K562 (cell line): ENCODE measurements around the gene DNAJC11. TPM values are rescaled to one million over a fixed set of nuclear protein-coding genes. Genes with fewer than 3 reads are reported as not detected.

Source experiments
- ATAC-seq: fragments of 200-7000 bp; cut with Tn5 transposase; 3 replicates; pipeline ENCODE4 v1.9.1; 2020; ENCODE audit warnings: moderate library complexity
- BruUV-seq: library from RNA; stranded (reverse); fragments of 400-500 nt; replicated peaks from 2 replicates; lab custom pipeline; 2021; lab: Mats Ljungman, UMichigan
- CTCF ChIA-PET: fragments of 300-600 bp; formaldehyde crosslinking; extraction: SDS; loops from one replicate; lab custom pipeline; 2021; ENCODE audit warnings: low intra/inter-chr PET ratio; lab: Yijun Ruan, JAX
- POLR2A ChIA-PET: fragments of 300-600, 350-650 bp; sonication (Branson Sonifier 250); formaldehyde crosslinking; extraction: SDS; loops from one replicate; lab custom pipeline; 2021; ENCODE audit warnings: antibody characterized with exemption, inconsistent platforms; lab: Yijun Ruan, JAX
- DNase-seq, 4 experiments: peaks; one replicate each; pipeline versions ENCODE4 v3.0.0 to v3.0.0-alpha.2; 2011 to 2018; ENCODE audit warnings: low spot score in 3 of 4, mixed read lengths in 3 of 4; ENCODE audit errors: extremely low read depth in 1 of 4
- FAIRE-seq: peaks from 2 replicates; lab custom pipeline; 2011; peaks lifted over from hg19 to GRCh38; lab: Jason Lieb, UNC
- H2AFZ ChIP-seq: 2 replicates; pipeline ENCODE4 v1.6.0; 2011; ENCODE audit warnings: low read depth, low read length, control low read depth, inconsistent platforms
- H3K27ac ChIP-seq: fragments of 200-600 bp; 3 replicates; pipeline ENCODE4 v1.8.0; 2011; ENCODE audit warnings: low read depth, mild to moderate bottlenecking, control low read depth, inconsistent platforms, low read length, moderate library complexity, mixed read lengths; ENCODE audit errors: extremely low read depth
- H3K27me3 ChIP-seq, 2 experiments: fragments of 300-600 bp in 1 of 2; 2 replicates in 1 of 2; 3 replicates in 1 of 2; pipeline versions ENCODE4 v1.6.0 to v1.8.0; 2011; ENCODE audit warnings: inconsistent platforms in 2 of 2, low read length in 2 of 2, mild to moderate bottlenecking in 1 of 2, mixed read lengths in 1 of 2, moderate library complexity in 1 of 2; ENCODE audit not compliant: control insufficient read depth in 2 of 2, insufficient read depth in 2 of 2
- H3K36me3 ChIP-seq: fragments of 300-600 bp; 3 replicates; pipeline ENCODE4 v1.8.0; 2011; ENCODE audit warnings: mild to moderate bottlenecking, low read length, inconsistent platforms; ENCODE audit not compliant: control insufficient read depth, insufficient read depth
- H3K4me1 ChIP-seq, 2 experiments: fragments of 200-600 bp in 1 of 2; replicated peaks in 1 of 2; 2 replicates in 1 of 2; 3 replicates in 1 of 2; pipeline versions ENCODE4 v1.5.1 to v1.8.0; 2011; ENCODE audit warnings: inconsistent platforms in 2 of 2, low read length in 2 of 2, mild to moderate bottlenecking in 1 of 2, mixed read lengths in 1 of 2, moderate library complexity in 1 of 2; ENCODE audit not compliant: control insufficient read depth in 2 of 2, insufficient read depth in 2 of 2
- H3K4me2 ChIP-seq: 2 replicates; pipeline ENCODE4 v1.6.1; 2011; ENCODE audit warnings: low read length, control low read depth, inconsistent platforms, mixed read lengths; ENCODE audit not compliant: insufficient read depth
- H3K4me3 ChIP-seq: fragments of 200-600 bp; sonication (generic), shearing (Covaris generic); 2 replicates; pipeline ENCODE4 v1.5.1; 2016; ENCODE audit warnings: control low read depth, inconsistent platforms
- H3K79me2 ChIP-seq: fragments of 200-600 bp; 3 replicates; pipeline ENCODE4 v1.8.0; 2011; ENCODE audit warnings: low read length, inconsistent platforms; ENCODE audit not compliant: control insufficient read depth, insufficient read depth
- H3K9ac ChIP-seq, 2 experiments: 2 replicates each; pipeline versions ENCODE4 v1.6.0 to v1.6.1; 2011; ENCODE audit warnings: low read depth in 2 of 2, low read length in 2 of 2, control low read depth in 1 of 2, inconsistent platforms in 1 of 2, mild to moderate bottlenecking in 1 of 2, mixed read lengths in 1 of 2; ENCODE audit not compliant: insufficient read depth in 1 of 2
- H3K9me1 ChIP-seq: one replicate; pipeline ENCODE4 v1.6.0; 2011; ENCODE audit warnings: inconsistent platforms, mild to moderate bottlenecking, low read length, moderate library complexity; ENCODE audit not compliant: control insufficient read depth, insufficient read depth
- H3K9me3 ChIP-seq: replicated peaks from 2 replicates; pipeline ENCODE4 v1.5.1; 2011; ENCODE audit warnings: low read depth, low read length, inconsistent platforms; ENCODE audit not compliant: control insufficient read depth, insufficient read depth
- H4K20me1 ChIP-seq: replicated peaks from 2 replicates; pipeline ENCODE4 v1.6.1; 2011; ENCODE audit warnings: low read length, inconsistent platforms, mixed read lengths; ENCODE audit not compliant: control insufficient read depth, insufficient read depth
- CHD4 ChIP-seq: fragments of 200-600 bp; sonication (generic); IDR thresholded peaks from 3 replicates; pipeline ENCODE4 v1.6.1; 2012; ENCODE audit warnings: low read depth, mild to moderate bottlenecking, mixed read lengths, low read length, inconsistent platforms; ENCODE audit not compliant: insufficient read depth, insufficient replicate concordance, poor library complexity, severe bottlenecking
- DACH1 ChIP-seq: fragments of 450-650 bp; IDR thresholded peaks from 2 replicates; pipeline ENCODE4 v1.6.1; 2018; ENCODE audit not compliant: partially characterized antibody
- FOXM1 ChIP-seq, 2 experiments: fragments of 450-650 bp in 1 of 2; sonication (generic) in 1 of 2; formaldehyde crosslinking in 1 of 2; IDR thresholded peaks; 2 replicates each; pipeline versions ENCODE4 v1.6.1 to v1.9.0; 2017 to 2022; ENCODE audit warnings: low read depth in 2 of 2, mild to moderate bottlenecking in 2 of 2, missing genetic modification reagents in 1 of 2, moderate library complexity in 1 of 2
- GTF2A2 ChIP-seq: IDR thresholded peaks from 2 replicates; pipeline ENCODE4 v1.6.1; 2016; ENCODE audit warnings: mild to moderate bottlenecking, missing genetic modification characterization, missing compliant biosample characterization
- HDAC2 ChIP-seq: fragments of 450-650 bp; IDR thresholded peaks from 2 replicates; pipeline ENCODE4 v1.6.1; 2016; ENCODE audit warnings: mild to moderate bottlenecking
- KHSRP ChIP-seq: fragments of 450-650 bp; IDR thresholded peaks from 2 replicates; pipeline ENCODE4 v1.6.1; 2017
- MYNN ChIP-seq, 2 experiments: sonication (generic); formaldehyde crosslinking in 1 of 2; IDR thresholded peaks; 2 replicates each; pipeline versions ENCODE4 v1.5.0 to v1.6.1; 2016 to 2020; ENCODE audit warnings: antibody characterized with exemption in 1 of 2, missing genetic modification reagents in 1 of 2
- PRDM10 ChIP-seq: fragments of 450-650 bp; IDR thresholded peaks from 2 replicates; pipeline ENCODE4 v1.6.1; 2018; ENCODE audit not compliant: partially characterized antibody
- RBM17 ChIP-seq: fragments of 200-400 bp; formaldehyde crosslinking; IDR thresholded peaks from 2 replicates; pipeline ENCODE4 v1.6.1; 2017; ENCODE audit warnings: low read depth, mild to moderate bottlenecking, low read length, borderline replicate concordance
- SMARCA4 ChIP-seq: fragments of 450-650 bp; IDR thresholded peaks from 2 replicates; pipeline ENCODE4 v1.6.1; 2016
- THRAP3 ChIP-seq: fragments of 450-650 bp; IDR thresholded peaks from 2 replicates; pipeline ENCODE4 v1.6.1; 2016; ENCODE audit warnings: mild to moderate bottlenecking, inconsistent platforms, borderline replicate concordance
- ZNF232 ChIP-seq: sonication (generic); formaldehyde crosslinking; IDR thresholded peaks from 2 replicates; pipeline ENCODE4 v1.8.0; 2022; ENCODE audit warnings: mild to moderate bottlenecking, missing genetic modification reagents
- ZNF253 ChIP-seq: fragments of 250-450 bp; sonication (Bioruptor Pico); conservative IDR thresholded peaks from 2 replicates; pipeline ENCODE4 v1.6.1; 2021; ENCODE audit warnings: mild to moderate bottlenecking
- ZNF280B ChIP-seq: fragments of 250-450 bp; sonication (Bioruptor Pico); IDR thresholded peaks from 2 replicates; pipeline ENCODE4 v1.5.1; 2021; ENCODE audit warnings: mild to moderate bottlenecking
- ZNF695 ChIP-seq: fragments of 450-650 bp; formaldehyde crosslinking; IDR thresholded peaks from 2 replicates; pipeline ENCODE4 v1.4.0; 2020; ENCODE audit warnings: mild to moderate bottlenecking, moderate library complexity
- ZNF778 ChIP-seq: fragments of 450-650 bp; formaldehyde crosslinking; IDR thresholded peaks from 2 replicates; pipeline ENCODE4 v1.4.0; 2020; ENCODE audit warnings: mild to moderate bottlenecking, moderate library complexity
- WGBS: fragments of 100-300 bp; shearing (Covaris generic); methylation state at CpG from one replicate; pipeline ENCODE4 v1.1.6; 2016; ENCODE audit warnings: low coverage, mixed read lengths; ENCODE audit not compliant: insufficient coverage; ENCODE audit errors: missing lambda C conversion rate; 5-methylcytosine and 5-hydroxymethylcytosine counted together
- in situ Hi-C: fragments of 300-500 bp; cut with MboI; formaldehyde crosslinking; loops from 4 replicates; pipeline ENCODE4 v1.15.0; 2018; ENCODE audit warnings: inconsistent platforms, mixed read lengths
- intact Hi-C: fragments of 100-400 bp; cut with micrococcal nuclease; formaldehyde crosslinking; loops from 2 replicates; pipeline ENCODE4 v1.14.2; 2022
- polyA plus RNA-seq, 8 experiments: library from polyadenylated mRNA; depleted of rRNA in 4 of 8; stranded (reverse) in 5 of 8; unstranded in 3 of 8; fragments of >200 nt; fragmentation: Nextera tagmentation in 2 of 8; fragmentation: Illumina TruSeq in 1 of 8; extraction: Ambion mirVana in 2 of 8; extraction: Trizol in 1 of 8; gene quantifications; 2 replicates each; pipeline versions ENCODE4 v1.2.1 to v1.2.3, GENCODE V29; 2011 to 2014; ENCODE audit warnings: inconsistent platforms in 1 of 8, missing spikeins in 1 of 8
- total RNA-seq, 7 experiments: library from RNA; depleted of rRNA in 6 of 7; stranded (reverse); fragments of >200 nt in 6 of 7; fragmentation: Illumina TruSeq in 2 of 7; extraction: Trizol in 2 of 7; gene quantifications; 2 replicates each; pipeline versions ENCODE4 v1.2.1 to v1.2.3, GENCODE V29; 2011 to 2021; ENCODE audit warnings: low replicate concordance in 1 of 7

The DNAJC11 gene
- total and polyA plus RNA-seq, 9 of the 15 experiments (the other 6 are each of a cell fraction or from before 2014, with no cell fraction given), result 14.1 to 123 (median 76.6) TPM

- WGBS, result 0% methylated on average over 13 of the region's 84 CpGs
- peaks cover 64% of the 10 kb centered on the region for H3K79me2 ChIP-seq
- peak within 1 kb of the TSS; percentile 87 to 99 for H3K9ac ChIP-seq
- H3K4me3 ChIP-seq, result peak within 1 kb of the TSS; percentile 97
- H3K36me3 ChIP-seq, result peaks cover 23% of the 10 kb centered on the region; the same call in 2 of the 3 replicates
- H2AFZ ChIP-seq, result peak within 1 kb of the TSS; percentile 81
- POLR2A ChIA-PET, result interaction anchor here (0.6 to 1.2 kb wide), 7 partner anchors 8 to 52 kb away, joined by 3 to 10 read pairs (median 4); partner anchors contain the start of gene KLHL21
- intact Hi-C loops (loop anchor here (1.0 to 2.0 kb wide), 2 partner anchors 12 to 13 kb away; no protein-coding TSS in a partner anchor), in situ Hi-C loops (no loop called here)
- CTCF ChIA-PET, result no interaction called here
- no peaks in the 10 kb centered on the region for H3K27me3 ChIP-seq
- H3K27ac ChIP-seq, result peak within 1 kb of the TSS; percentile 94
- H3K4me1 ChIP-seq, result peaks cover 21 to 47% of the 10 kb centered on the region in 2 experiments
- peaks cover 14% of the 10 kb centered on the region for H4K20me1 ChIP-seq
- H3K9me3 ChIP-seq, result no peaks in the 10 kb centered on the region
- BruUV-seq, result no TSS peak
- ATAC-seq (peak; percentile 91), FAIRE-seq (peak; percentile 71), DNase-seq (peak; percentile 91 to 100 (median 96))
- no peaks in the 10 kb centered on the region for H3K9me1 ChIP-seq
- peak within 1 kb of the TSS; percentile 98 for H3K4me2 ChIP-seq
- TF ChIP-seq ZNF280B (CRISPR knock-in tag), result no peak
- no peak for TF ChIP-seq ZNF232 (CRISPR knock-in tag)
- TF ChIP-seq CHD4, result no peak
- no peak for TF ChIP-seq ZNF253
- no peak for TF ChIP-seq PRDM10
- TF ChIP-seq SMARCA4, result no peak
- TF ChIP-seq ZNF695 (CRISPR knock-in tag), result no peak
- TF ChIP-seq KHSRP, result no peak
- no peak for TF ChIP-seq ZNF778
- TF ChIP-seq THRAP3, result no peak
- TF ChIP-seq MYNN (IDR thresholded peaks at IDR 0.05), result 0 out of 2 replicates have a peak, but pooled peaks have one; percentile 20
- TF ChIP-seq MYNN (CRISPR knock-in tag; IDR thresholded peaks at IDR 0.05), result no peak
- TF ChIP-seq HDAC2, result no peak
- TF ChIP-seq GTF2A2, result no peak
- no peak for TF ChIP-seq FOXM1 (IDR thresholded peaks at IDR 0.05; ENCODE audit: low read depth)
- no peak for TF ChIP-seq FOXM1 (CRISPR knock-in tag; IDR thresholded peaks at IDR 0.05; ENCODE audit: low read depth)
- no peak for TF ChIP-seq DACH1
- TF ChIP-seq RBM17, result no peak
These were observed 88.1 kb downstream of the DNAJC11 start, which contains the start of gene PHF13 for GRCh38 chr1:6613361-6614018. TSS of gene PHF13 (plus strand) at chr1:6613731. CDS start at chr1:6614067, 336 bp downstream.
